ENCODE results near the gene SLC39A11. TPM values are rescaled to one million over a fixed set of nuclear protein-coding genes. Genes with fewer than 3 reads are reported as not detected.

Gene SLC39A11
- total RNA-seq, 1 experiment from 2014 or later, result 18.9 TPM

DNA sequence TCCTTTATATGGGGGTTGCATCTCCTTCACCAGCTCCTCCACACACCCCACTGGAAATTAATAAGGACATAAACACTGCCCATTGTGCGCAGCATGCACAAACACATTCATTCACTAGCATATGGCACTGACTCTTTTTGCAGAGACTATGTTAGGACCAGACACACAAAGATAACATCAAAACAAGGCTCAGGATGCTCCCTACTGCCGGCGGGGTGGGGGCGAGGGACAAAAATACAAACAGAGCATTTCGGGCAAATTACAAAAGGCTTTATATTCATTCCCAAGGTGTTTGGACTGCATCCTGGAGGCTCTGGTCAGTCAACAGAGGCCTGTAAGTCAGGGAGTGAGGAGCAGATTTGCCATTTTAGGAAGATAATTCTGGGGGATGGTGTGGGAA lies 299.7 kb downstream of the SLC39A11 start:
- H3K9me3 Mint-ChIP-seq, result peaks cover 31% of the 10 kb centered on the region
- DNase-seq (ENCODE audit: low spot score) (no peak), ATAC-seq (no peak)
- TF ChIP-seq HMGA2 (CRISPR knock-in tag; IDR thresholded peaks at IDR 0.05) (no peak), TCF7 (CRISPR knock-in tag; IDR thresholded peaks at IDR 0.05; ENCODE audit: low read depth) (no peak), ZNF263 (CRISPR knock-in tag; IDR thresholded peaks at IDR 0.05; ENCODE audit: low read depth) (no peak), GABPB1 (CRISPR knock-in tag; IDR thresholded peaks at IDR 0.05) (no peak), SMAD3 (CRISPR knock-in tag; IDR thresholded peaks at IDR 0.05; ENCODE audit: borderline replicate concordance) (no peak), OVOL2 (CRISPR knock-in tag; IDR thresholded peaks at IDR 0.05; ENCODE audit: borderline replicate concordance) (no peak), ZNF396 (CRISPR knock-in tag; IDR thresholded peaks at IDR 0.05; ENCODE audit: borderline replicate concordance) (no peak), ESRRA (CRISPR knock-in tag; IDR thresholded peaks at IDR 0.05; ENCODE audit: borderline replicate concordance) (no peak), ZNF416 (CRISPR knock-in tag; IDR thresholded peaks at IDR 0.05) (no peak), ZBTB43 (CRISPR knock-in tag; IDR thresholded peaks at IDR 0.05) (no peak), RELA (CRISPR knock-in tag; IDR thresholded peaks at IDR 0.05; ENCODE audit: borderline replicate concordance) (no peak), SP1 (CRISPR knock-in tag; conservative IDR thresholded peaks at IDR 0.05) (no peak), CBFB (CRISPR knock-in tag; IDR thresholded peaks at IDR 0.05; ENCODE audit: low read depth) (no peak), ZNF138 (CRISPR knock-in tag; conservative IDR thresholded peaks at IDR 0.05) (no peak), AR (CRISPR knock-in tag; IDR thresholded peaks at IDR 0.05) (no peak), PRRX2 (CRISPR knock-in tag; IDR thresholded peaks at IDR 0.05) (no peak), ZNF121 (CRISPR knock-in tag; IDR thresholded peaks at IDR 0.05) (no peak), FOXP1 (CRISPR knock-in tag; IDR thresholded peaks at IDR 0.05; ENCODE audit: borderline replicate concordance) (no peak)
- TF ChIP-seq, protein P1, sequence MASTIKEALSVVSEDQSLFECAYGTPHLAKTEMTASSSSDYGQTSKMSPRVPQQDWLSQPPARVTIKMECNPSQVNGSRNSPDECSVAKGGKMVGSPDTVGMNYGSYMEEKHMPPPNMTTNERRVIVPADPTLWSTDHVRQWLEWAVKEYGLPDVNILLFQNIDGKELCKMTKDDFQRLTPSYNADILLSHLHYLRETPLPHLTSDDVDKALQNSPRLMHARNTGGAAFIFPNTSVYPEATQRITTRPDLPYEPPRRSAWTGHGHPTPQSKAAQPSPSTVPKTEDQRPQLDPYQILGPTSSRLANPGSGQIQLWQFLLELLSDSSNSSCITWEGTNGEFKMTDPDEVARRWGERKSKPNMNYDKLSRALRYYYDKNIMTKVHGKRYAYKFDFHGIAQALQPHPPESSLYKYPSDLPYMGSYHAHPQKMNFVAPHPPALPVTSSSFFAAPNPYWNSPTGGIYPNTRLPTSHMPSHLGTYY (CRISPR knock-in tag; IDR thresholded peaks at IDR 0.05), result no peak
- TF ChIP-seq, protein P2, sequence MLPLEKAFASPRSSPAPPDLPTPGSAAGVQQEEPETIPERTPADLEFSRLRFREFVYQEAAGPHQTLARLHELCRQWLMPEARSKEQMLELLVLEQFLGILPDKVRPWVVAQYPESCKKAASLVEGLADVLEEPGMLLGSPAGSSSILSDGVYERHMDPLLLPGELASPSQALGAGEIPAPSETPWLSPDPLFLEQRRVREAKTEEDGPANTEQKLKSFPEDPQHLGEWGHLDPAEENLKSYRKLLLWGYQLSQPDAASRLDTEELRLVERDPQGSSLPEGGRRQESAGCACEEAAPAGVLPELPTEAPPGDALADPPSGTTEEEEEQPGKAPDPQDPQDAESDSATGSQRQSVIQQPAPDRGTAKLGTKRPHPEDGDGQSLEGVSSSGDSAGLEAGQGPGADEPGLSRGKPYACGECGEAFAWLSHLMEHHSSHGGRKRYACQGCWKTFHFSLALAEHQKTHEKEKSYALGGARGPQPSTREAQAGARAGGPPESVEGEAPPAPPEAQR (CRISPR knock-in tag; IDR thresholded peaks at IDR 0.05), result no peak
- H3K36me3 Mint-ChIP-seq, result peaks cover 8% of the 10 kb centered on the region; the same call in 1 of the 2 replicates
- POLR2A ChIA-PET, result no interaction called here
- H3K27me3 Mint-ChIP-seq (ENCODE audit: low read depth), result no peaks in the 10 kb centered on the region
- H3K4me1 Mint-ChIP-seq, result 0 out of 2 replicates have a peak, but pooled peaks cover 4% of the 10 kb centered on the region
- no peak overlapping the region for H3K27ac Mint-ChIP-seq
- CTCF ChIA-PET, result no interaction called here
- no peak overlapping the region for H3K4me3 Mint-ChIP-seq

DNA sequence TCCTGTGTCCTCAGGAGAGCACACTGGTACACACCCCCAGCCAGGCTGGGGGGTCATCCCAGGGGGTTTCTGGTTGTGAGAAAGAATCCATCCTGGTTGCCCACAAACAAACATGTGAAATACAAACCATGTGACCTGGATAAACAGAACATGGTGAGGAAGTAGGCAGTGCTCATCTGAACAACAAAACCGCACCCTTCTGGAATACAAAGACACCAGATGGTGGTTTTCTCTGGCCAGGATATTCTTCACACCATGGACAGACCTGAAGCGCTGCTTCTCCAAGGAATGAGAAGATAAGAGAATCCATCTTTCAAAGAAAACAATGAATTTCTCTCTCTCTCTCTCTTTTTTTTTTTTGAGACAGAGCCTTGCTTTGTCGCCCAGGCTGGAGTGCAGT lies 302.3 kb downstream of the SLC39A11 start:
- ChIA-PET POLR2A (no interaction called here), CTCF (no interaction called here)
- H3K27ac Mint-ChIP-seq, result no peak overlapping the region
- no peak for DNase-seq (ENCODE audit: low spot score)
- no peaks in the 10 kb centered on the region for H3K4me1 Mint-ChIP-seq
- no peak overlapping the region for H3K4me3 Mint-ChIP-seq
- H3K36me3 Mint-ChIP-seq, result peaks cover 7% of the 10 kb centered on the region; the same call in 1 of the 2 replicates
- ATAC-seq, result no peak
- H3K9me3 Mint-ChIP-seq, result peaks cover 29% of the 10 kb centered on the region
- no peaks in the 10 kb centered on the region for H3K27me3 Mint-ChIP-seq (ENCODE audit: low read depth)
- TF ChIP-seq AR (CRISPR knock-in tag; IDR thresholded peaks at IDR 0.05), result no peak
- no peak for TF ChIP-seq TCF7 (CRISPR knock-in tag; IDR thresholded peaks at IDR 0.05; ENCODE audit: low read depth)
- no peak for TF ChIP-seq CREM (CRISPR knock-in tag; IDR thresholded peaks at IDR 0.05)
- TF ChIP-seq, protein P3, sequence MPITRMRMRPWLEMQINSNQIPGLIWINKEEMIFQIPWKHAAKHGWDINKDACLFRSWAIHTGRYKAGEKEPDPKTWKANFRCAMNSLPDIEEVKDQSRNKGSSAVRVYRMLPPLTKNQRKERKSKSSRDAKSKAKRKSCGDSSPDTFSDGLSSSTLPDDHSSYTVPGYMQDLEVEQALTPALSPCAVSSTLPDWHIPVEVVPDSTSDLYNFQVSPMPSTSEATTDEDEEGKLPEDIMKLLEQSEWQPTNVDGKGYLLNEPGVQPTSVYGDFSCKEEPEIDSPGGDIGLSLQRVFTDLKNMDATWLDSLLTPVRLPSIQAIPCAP (CRISPR knock-in tag; IDR thresholded peaks at IDR 0.05), result no peak
- TF ChIP-seq ZNF416 (CRISPR knock-in tag; IDR thresholded peaks at IDR 0.05), result no peak
- TF ChIP-seq, protein P4, sequence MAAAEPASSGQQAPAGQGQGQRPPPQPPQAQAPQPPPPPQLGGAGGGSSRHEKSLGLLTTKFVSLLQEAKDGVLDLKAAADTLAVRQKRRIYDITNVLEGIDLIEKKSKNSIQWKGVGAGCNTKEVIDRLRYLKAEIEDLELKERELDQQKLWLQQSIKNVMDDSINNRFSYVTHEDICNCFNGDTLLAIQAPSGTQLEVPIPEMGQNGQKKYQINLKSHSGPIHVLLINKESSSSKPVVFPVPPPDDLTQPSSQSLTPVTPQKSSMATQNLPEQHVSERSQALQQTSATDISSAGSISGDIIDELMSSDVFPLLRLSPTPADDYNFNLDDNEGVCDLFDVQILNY (CRISPR knock-in tag; IDR thresholded peaks at IDR 0.05), result no peak
- TF ChIP-seq SMAD3 (CRISPR knock-in tag; IDR thresholded peaks at IDR 0.05; ENCODE audit: borderline replicate concordance), result no peak
- no peak for TF ChIP-seq SOX15 (CRISPR knock-in tag; IDR thresholded peaks at IDR 0.05)
